GM13977 (cell line): ENCODE measurements around the gene KRT36.

Experiments used
- DNase-seq: peaks from one replicate; pipeline ENCODE4 v3.0.0; 2012; ENCODE audit warnings: low spot score
- in situ Hi-C: fragments of 300-500 bp; cut with MboI; formaldehyde crosslinking; loops from one replicate; pipeline ENCODE4 v1.12.0; 2022; ENCODE audit warnings: low sequenced_read_pairs, low pct_unique_long_range_greater_than_20kb, mixed read lengths, inconsistent platforms; ENCODE audit not compliant: unreplicated experiment
- TF ChIP-seq, protein P1 (sequence below): IDR thresholded peaks from 2 replicates; pipeline ENCODE4 v1.5.1; 2012; ENCODE audit warnings: mild to moderate bottlenecking, control low read depth; ENCODE audit not compliant: insufficient read depth; ENCODE audit errors: extremely low read depth, missing control alignments

The KRT36 gene

DNA sequence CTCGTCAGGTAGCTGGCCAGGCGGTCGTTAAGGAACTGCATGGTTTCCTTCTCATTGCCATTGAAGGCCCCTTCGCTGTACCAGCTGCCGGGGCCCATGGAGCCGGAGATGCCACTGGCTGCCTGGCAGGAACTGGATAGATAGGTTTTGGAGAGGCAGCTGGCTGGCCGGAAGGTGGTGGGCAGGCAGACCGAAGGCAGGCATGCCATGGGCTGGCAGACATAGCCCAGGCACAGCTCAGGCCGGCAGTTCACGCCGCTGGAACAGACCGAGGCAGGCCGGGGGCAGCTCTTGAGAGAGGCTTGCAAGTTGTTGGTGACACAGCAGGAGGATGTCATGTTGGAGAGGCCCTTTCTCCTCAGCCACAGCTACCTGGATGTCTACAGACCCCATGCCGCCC lies 22.7 kb downstream of the KRT36 start, which contains the start of gene KRT32:
KRT32 (minus strand) TSS at position 399 of the 400 bp plus-strand sequence; CDS start at position 338, 61 bp downstream.
- in situ Hi-C loops, result no loop called here

DNA sequence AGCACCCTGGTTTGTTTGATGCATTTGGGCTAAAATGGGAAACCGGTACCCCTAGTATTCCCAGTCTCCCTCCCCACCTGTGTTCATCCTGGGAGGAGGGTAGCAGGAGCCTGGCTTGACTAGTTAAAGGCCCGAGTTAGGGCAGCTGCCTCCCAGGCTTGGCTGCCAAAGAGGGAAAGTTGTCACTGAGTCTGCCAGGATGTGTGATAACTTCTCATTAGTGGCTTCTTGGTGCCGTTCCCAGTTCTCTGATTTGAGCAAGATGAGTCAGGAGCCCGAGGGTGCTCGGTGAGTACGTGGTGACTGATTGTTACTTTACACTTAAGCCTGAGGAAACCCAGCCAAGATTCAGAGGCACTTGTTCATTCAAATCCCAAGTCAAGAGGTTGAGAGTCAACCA lies 25.0 kb downstream of the KRT36 start:
- in situ Hi-C loops, result no loop called here
- DNase-seq, result no peak
- TF ChIP-seq, protein P1, sequence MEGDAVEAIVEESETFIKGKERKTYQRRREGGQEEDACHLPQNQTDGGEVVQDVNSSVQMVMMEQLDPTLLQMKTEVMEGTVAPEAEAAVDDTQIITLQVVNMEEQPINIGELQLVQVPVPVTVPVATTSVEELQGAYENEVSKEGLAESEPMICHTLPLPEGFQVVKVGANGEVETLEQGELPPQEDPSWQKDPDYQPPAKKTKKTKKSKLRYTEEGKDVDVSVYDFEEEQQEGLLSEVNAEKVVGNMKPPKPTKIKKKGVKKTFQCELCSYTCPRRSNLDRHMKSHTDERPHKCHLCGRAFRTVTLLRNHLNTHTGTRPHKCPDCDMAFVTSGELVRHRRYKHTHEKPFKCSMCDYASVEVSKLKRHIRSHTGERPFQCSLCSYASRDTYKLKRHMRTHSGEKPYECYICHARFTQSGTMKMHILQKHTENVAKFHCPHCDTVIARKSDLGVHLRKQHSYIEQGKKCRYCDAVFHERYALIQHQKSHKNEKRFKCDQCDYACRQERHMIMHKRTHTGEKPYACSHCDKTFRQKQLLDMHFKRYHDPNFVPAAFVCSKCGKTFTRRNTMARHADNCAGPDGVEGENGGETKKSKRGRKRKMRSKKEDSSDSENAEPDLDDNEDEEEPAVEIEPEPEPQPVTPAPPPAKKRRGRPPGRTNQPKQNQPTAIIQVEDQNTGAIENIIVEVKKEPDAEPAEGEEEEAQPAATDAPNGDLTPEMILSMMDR, result no peak

More for the DNA sequence above, 22.7 kb downstream of the KRT36 start, which contains the start of gene KRT32:
- TF ChIP-seq, protein P1, result no peak
- no peak for DNase-seq

DNA sequence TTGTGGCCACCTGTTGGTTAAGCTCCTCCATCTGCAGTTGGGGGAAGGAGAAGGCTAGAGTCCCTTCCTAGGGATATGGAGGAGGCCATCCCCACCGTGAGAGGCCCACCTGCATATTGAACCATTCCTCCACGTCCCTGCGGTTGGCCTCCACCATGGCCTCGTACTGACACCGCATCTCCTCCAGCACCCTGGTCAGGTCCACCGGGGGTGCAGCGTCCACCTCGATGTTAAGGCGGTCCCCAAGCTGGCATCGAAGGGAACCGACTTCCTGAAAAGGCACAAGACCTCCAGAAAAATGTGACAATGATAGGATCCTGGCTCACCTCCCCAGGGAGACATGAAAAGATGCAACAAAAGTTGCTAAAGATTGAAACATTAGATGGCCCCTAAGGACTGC lies 25.5 kb downstream of the KRT36 start:
- DNase-seq, result no peak
- TF ChIP-seq, protein P1, result no peak
- in situ Hi-C loops, result no loop called here

DNA sequence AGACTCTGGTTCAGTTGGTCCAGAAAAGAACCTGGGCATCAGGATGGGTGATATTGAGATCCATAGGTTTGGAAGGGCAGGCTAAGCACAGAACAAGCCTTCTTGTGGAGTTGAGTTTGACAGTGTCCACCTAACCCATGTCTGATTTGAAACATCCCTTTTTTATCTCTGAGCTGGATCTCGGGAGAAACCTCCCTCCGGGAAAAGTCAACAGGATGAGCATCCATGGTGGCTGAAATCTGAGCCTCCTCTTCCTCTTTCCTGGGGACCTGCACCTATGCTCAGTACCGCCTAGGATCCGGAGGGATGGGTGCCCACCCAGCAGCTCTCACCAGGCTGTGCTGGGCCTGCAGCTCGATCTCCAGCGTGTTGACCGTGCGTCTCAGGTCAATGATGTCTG lies 26.0 kb downstream of the KRT36 start:
- TF ChIP-seq, protein P1, result no peak
- no peak for DNase-seq
- in situ Hi-C loops, result no loop called here

DNA sequence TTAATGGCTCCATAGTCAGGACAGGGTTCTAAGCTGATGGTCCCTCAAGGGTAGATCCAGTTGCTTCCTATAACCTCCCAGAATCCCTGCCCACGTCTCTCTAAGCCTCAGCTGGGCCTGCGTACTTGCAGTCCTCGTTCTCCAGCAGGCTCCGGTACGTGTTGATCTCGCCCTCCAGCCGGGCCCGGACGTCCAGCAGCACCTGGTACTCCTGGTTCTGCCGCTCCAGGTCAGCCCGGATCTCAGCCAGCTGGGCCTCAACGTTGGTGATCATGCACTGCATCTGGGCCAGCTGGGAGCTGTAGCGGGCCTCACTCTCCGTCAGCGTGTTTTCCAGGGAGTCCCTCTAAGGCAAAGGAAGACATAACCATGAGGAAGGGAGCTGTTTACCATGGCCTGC lies 27.0 kb downstream of the KRT36 start:
- DNase-seq, result no peak
- in situ Hi-C loops, result no loop called here
- TF ChIP-seq, protein P1, result no peak

DNA sequence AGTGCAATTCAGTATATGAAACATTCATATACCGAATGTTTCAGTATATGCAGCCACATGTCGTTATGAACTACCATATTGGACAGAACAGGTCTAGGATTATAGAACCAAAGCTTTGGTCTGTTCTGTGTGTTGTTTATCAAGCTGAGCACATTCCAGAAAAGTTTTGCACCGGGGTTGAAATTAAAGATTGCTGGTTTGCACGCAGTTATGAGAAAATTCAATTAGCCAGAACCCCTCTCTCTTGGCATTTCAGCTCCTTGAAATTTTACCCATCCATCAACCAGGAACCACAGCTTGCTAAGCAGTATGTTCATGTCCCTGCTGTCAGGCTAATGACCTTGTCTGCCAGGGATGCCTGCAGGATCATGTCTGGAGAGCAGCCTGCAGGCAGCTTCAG lies 32.0 kb downstream of the KRT36 start:
- TF ChIP-seq, protein P1, result no peak
- DNase-seq, result no peak

DNA sequence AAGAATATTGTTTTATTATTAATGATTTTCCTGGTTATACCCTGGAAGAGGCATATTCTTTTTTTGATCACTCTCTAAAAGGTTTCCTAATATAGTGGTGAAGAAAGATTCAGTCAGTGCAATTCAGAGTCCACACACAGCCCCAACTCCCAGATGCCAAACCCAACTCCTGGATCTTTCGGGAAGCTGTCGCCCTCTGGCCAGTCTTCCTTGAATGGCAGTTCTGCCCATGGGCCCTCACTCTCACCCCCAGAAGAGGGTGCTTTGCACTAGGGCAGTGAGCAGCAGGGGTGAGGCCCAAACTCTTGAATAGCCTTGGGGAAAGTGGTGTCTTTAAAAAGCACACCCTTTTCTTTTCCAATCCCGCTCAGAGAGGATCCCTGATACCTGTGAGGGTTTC lies 33.5 kb downstream of the KRT36 start:
- TF ChIP-seq, protein P1, result no peak
- DNase-seq, result no peak
- in situ Hi-C loops, result no loop called here

More for the DNA sequence above, 32.0 kb downstream of the KRT36 start:
- in situ Hi-C loops, result no loop called here
